Calu3 (cell line): Measurements from ENCODE around the gene FAM200C. TPM values are rescaled to one million over a fixed set of nuclear protein-coding genes. Genes with fewer than 3 reads are reported as not detected.

ENCODE experiments used
- BruUV-seq: library from RNA; stranded (reverse); fragments of 400-500 nt; replicated peaks from 2 replicates; lab custom pipeline; 2021; lab: Mats Ljungman, UMichigan
- CTCF ChIA-PET: fragments of 300-600 bp; sonication (Branson Sonifier 250); formaldehyde crosslinking; loops from one replicate; lab custom pipeline; 2022; ENCODE audit warnings: antibody characterized with exemption; lab: Charles Lee
- DNase-seq: peaks from one replicate; pipeline ENCODE4 v3.0.0; 2022
- H3K27ac Mint-ChIP-seq: one replicate; pipeline ENCODE4 v1.8.0; 2022; ENCODE audit warnings: mixed read lengths; ENCODE audit not compliant: unreplicated experiment
- H3K27me3 Mint-ChIP-seq: one replicate; pipeline ENCODE4 v1.8.0; 2022; ENCODE audit warnings: mixed read lengths; ENCODE audit not compliant: unreplicated experiment
- H3K36me3 Mint-ChIP-seq: one replicate; pipeline ENCODE4 v1.8.0; 2022; ENCODE audit warnings: mild to moderate bottlenecking, moderate library complexity, mixed read lengths; ENCODE audit not compliant: insufficient read depth, unreplicated experiment
- H3K4me1 Mint-ChIP-seq: one replicate; pipeline ENCODE4 v1.8.0; 2022; ENCODE audit warnings: mild to moderate bottlenecking, low read depth, mixed read lengths; ENCODE audit not compliant: unreplicated experiment
- H3K4me3 Mint-ChIP-seq: one replicate; pipeline ENCODE4 v1.8.0; 2022; ENCODE audit warnings: mild to moderate bottlenecking, low read depth, moderate library complexity, mixed read lengths; ENCODE audit not compliant: unreplicated experiment
- H3K9me3 Mint-ChIP-seq: one replicate; pipeline ENCODE4 v1.8.0; 2022; ENCODE audit warnings: low read depth, mixed read lengths; ENCODE audit not compliant: unreplicated experiment
- intact Hi-C: fragments of 100-400 bp; cut with micrococcal nuclease; formaldehyde crosslinking; loops from one replicate; pipeline ENCODE4 v1.10.0; 2022; ENCODE audit not compliant: unreplicated experiment
- total RNA-seq: library from RNA; stranded (reverse); gene quantifications from 2 replicates; pipeline ENCODE4 v1.2.3, GENCODE V29; 2022
- TF ChIP-seq, protein P1 (sequence below): fragments of 200-600 bp; IDR thresholded peaks from one replicate; pipeline ENCODE4 v1.8.0; 2022; ENCODE audit warnings: antibody characterized with exemption; ENCODE audit not compliant: unreplicated experiment

FAM200C gene
- total RNA-seq, 1 experiment from 2014 or later, result 7.5 TPM

DNA sequence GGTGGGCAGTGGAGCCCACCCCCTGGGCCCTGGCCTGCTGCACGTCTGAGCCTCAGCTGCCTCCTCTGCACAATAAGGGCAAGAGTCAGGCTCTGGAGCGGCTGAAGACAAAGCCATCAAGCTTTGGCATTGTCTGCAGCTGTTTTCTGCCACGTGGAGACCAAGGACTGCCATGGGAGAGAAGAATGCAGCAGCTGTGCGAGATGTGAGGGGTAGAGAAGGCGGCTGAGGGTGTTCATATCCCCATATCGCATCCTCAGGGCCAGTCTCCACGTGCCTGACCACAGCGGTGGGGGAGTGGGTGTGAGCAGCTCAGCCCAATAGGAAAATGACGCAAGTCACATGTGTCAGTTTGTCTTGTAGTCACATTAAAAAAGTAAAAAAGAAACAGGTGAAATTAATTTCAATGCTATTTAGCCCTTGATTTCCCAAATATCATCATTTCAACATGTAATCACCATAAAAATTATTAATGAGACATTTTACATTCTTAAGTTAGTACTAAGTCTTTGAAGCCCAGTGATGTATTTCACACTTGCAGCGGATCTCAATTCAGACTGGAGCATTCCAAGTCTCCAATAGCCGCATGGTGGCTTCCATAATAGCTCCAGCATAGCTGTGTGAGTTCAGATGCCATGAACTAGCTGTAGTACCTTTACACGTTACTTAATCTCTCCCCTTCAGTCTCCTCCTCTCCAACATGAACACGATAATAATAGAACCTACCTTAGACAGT is 36.0 kb downstream of the FAM200C start:
- CTCF ChIA-PET, result no interaction called here
- H3K4me3 Mint-ChIP-seq, result no peak overlapping the region
- no peak for DNase-seq
- intact Hi-C loops, result no loop called here
- H3K36me3 Mint-ChIP-seq, result no peaks in the 10 kb centered on the region
- no peaks in the 10 kb centered on the region for H3K9me3 Mint-ChIP-seq
- TF ChIP-seq, protein P1, sequence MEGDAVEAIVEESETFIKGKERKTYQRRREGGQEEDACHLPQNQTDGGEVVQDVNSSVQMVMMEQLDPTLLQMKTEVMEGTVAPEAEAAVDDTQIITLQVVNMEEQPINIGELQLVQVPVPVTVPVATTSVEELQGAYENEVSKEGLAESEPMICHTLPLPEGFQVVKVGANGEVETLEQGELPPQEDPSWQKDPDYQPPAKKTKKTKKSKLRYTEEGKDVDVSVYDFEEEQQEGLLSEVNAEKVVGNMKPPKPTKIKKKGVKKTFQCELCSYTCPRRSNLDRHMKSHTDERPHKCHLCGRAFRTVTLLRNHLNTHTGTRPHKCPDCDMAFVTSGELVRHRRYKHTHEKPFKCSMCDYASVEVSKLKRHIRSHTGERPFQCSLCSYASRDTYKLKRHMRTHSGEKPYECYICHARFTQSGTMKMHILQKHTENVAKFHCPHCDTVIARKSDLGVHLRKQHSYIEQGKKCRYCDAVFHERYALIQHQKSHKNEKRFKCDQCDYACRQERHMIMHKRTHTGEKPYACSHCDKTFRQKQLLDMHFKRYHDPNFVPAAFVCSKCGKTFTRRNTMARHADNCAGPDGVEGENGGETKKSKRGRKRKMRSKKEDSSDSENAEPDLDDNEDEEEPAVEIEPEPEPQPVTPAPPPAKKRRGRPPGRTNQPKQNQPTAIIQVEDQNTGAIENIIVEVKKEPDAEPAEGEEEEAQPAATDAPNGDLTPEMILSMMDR, result no peak
- no peaks in the 10 kb centered on the region for H3K4me1 Mint-ChIP-seq
- no TSS peak for BruUV-seq
- no peak overlapping the region for H3K27ac Mint-ChIP-seq
- H3K27me3 Mint-ChIP-seq, result peaks cover 35% of the 10 kb centered on the region

DNA sequence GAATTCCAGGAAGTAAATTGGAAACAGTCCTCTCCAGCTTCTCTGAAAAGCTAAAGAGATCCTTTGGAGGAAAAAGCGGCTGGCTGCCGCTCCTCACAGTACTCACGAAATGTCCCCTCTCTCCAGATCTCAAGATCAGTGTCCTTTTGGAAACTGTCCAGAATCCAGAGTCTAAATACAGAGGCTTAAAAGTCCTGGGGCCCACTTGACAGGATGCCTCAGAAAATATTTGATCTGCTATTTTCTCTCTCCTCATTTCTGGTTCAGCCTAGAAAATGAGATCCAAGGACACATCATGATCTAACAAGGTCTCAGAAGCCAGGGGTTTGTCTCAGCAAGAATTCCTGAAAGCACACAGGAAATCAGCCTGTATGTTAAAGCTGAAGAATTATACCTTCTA is 36.6 kb downstream of the FAM200C start:
- no peak for DNase-seq
- no TSS peak for BruUV-seq
- TF ChIP-seq, protein P1, result no peak
- CTCF ChIA-PET, result interaction anchor here (0.9 kb wide), 1 partner anchor 282 kb away, joined by 3 read pairs; no protein-coding TSS in a partner anchor
- Mint-ChIP-seq H3K27me3 (peaks cover 30% of the 10 kb centered on the region), H3K9me3 (no peaks in the 10 kb centered on the region), H3K4me1 (no peaks in the 10 kb centered on the region), H3K27ac (no peak overlapping the region), H3K4me3 (no peak overlapping the region), H3K36me3 (no peaks in the 10 kb centered on the region)
- intact Hi-C loops, result no loop called here

DNA sequence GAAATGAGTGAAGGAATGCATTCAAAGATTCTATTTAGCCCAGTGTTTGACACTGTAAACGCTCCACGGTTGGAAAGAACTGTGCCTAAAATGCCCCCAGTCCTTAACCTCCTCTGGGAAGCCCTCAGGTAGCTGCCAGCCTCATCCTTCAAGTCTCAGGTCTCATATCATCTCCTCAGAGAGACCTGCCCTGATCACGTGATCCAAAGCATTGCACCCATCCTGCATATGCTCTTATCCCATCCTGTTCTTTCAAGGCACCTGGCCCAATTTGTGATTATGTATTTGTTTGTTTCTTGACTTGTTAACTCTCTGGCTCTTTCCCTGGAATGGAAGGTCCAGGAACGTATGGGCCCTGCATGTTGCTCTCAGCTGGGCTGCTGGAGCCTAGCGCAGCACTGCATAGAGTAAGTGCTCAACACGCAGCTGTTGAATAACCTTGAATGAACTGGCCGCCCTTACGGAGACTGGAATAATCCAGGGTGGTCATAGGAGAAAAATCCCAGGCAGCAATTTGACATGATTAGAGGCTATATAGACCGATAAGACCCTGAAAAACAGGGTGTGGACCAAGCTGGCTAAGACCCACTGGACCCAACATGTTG is 38.1 kb downstream of the FAM200C start:
- CTCF ChIA-PET, result no interaction called here
- Mint-ChIP-seq H3K27ac (no peak overlapping the region), H3K4me3 (no peak overlapping the region), H3K9me3 (no peaks in the 10 kb centered on the region), H3K4me1 (no peaks in the 10 kb centered on the region), H3K36me3 (no peaks in the 10 kb centered on the region), H3K27me3 (peaks cover 20% of the 10 kb centered on the region)
- intact Hi-C loops, result no loop called here
- no TSS peak for BruUV-seq
- TF ChIP-seq, protein P1, result no peak
- no peak for DNase-seq

DNA sequence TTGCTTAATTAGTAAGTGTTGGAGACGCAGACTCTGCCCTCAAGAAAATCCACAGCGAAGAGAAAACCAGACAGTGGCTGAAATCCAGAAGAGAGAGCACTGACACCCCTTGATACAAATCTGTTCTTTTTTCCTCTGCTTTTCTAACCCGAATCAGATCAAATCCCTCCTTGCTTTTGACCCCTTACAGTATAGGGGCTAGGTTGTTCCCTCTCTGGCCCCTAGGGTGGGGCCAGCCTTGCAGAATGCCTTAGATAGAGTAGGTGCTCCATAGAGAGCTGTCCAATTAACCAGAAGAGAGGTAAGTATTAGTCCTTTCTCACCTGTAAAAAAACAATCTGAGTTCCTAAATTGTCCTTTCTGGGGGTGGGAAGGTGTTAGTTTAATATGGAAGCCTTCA is 39.5 kb downstream of the FAM200C start:
- H3K4me1 Mint-ChIP-seq, result no peaks in the 10 kb centered on the region
- CTCF ChIA-PET, result interaction anchor here (0.7 to 0.8 kb wide), 3 partner anchors 10 to 173 kb away, joined by 3 to 4 read pairs (median 4); partner anchors contain the start of gene C1QTNF2
- TF ChIP-seq, protein P1, result no peak
- H3K9me3 Mint-ChIP-seq, result no peaks in the 10 kb centered on the region
- no TSS peak for BruUV-seq
- peaks cover 20% of the 10 kb centered on the region for H3K27me3 Mint-ChIP-seq
- no peaks in the 10 kb centered on the region for H3K36me3 Mint-ChIP-seq
- no peak for DNase-seq
- no peak overlapping the region for H3K4me3 Mint-ChIP-seq
- H3K27ac Mint-ChIP-seq, result no peak overlapping the region
- intact Hi-C loops, result no loop called here
